NCI-H1417 treated with DMSO at 0.1 percent for 48 hours (cell line): ENCODE results near the gene NINL.
"Not testable (repeated sequence)": the region's sequence is repeated elsewhere in the genome, so short reads cannot be mapped to it uniquely, and the experiment has no call there.

Experiments used
- DNase-seq: peaks from one replicate; lab custom pipeline; 2025; lab: John Stamatoyannopoulos, UW

Gene NINL

GRCh38 chr20:25551413-25552215 is 33.7 kb downstream of the NINL start:
- DNase-seq: no peak

GRCh38 chr20:25550645-25551337 is 34.5 kb downstream of the NINL start:
- not testable (repeated sequence) for DNase-seq

- no peak for DNase-seq
Measured at GRCh38 chr20:25549843-25550477, 35.4 kb downstream of the NINL start.

GRCh38 chr20:25549172-25549773 is 36.1 kb downstream of the NINL start:
- DNase-seq: no peak

- DNase-seq: no peak
Measured at GRCh38 chr20:25548613-25549086, 36.7 kb downstream of the NINL start.

GRCh38 chr20:25547999-25548398 is 37.3 kb downstream of the NINL start:
- DNase-seq: no peak

- DNase-seq: no peak
Measured at GRCh38 chr20:25547063-25547462, 38.3 kb downstream of the NINL start.

GRCh38 chr20:25546048-25546447 is 39.3 kb downstream of the NINL start:
- no peak for DNase-seq

- no peak for DNase-seq
Measured at GRCh38 chr20:25545171-25545570, 40.2 kb downstream of the NINL start.

- DNase-seq: no peak
Measured at GRCh38 chr20:25544734-25545133, 40.6 kb downstream of the NINL start.

- DNase-seq: no peak
Measured at GRCh38 chr20:25544311-25544710, 41.0 kb downstream of the NINL start.

GRCh38 chr20:25543068-25543467 is 42.3 kb downstream of the NINL start:
- no peak for DNase-seq

GRCh38 chr20:25541676-25542075 is 43.7 kb downstream of the NINL start:
- no peak for DNase-seq

GRCh38 chr20:25539742-25540672 is 45.3 kb downstream of the NINL start:
- DNase-seq: no peak

GRCh38 chr20:25538838-25539665 is 46.3 kb downstream of the NINL start:
- DNase-seq: no peak

GRCh38 chr20:25537890-25538289 is 47.4 kb downstream of the NINL start:
- DNase-seq: no peak

GRCh38 chr20:25535762-25536161 is 49.6 kb downstream of the NINL start:
- no peak for DNase-seq

- DNase-seq: no peak
Measured at GRCh38 chr20:25534845-25535244, 50.5 kb downstream of the NINL start.

- DNase-seq: no peak
Measured at GRCh38 chr20:25533920-25534700, 51.2 kb downstream of the NINL start.

- DNase-seq: no peak
Measured at GRCh38 chr20:25532971-25533391, 52.4 kb downstream of the NINL start.
